Central memory CD8-positive, alpha-beta T cell (primary cell): Measurements from ENCODE around the gene TLE6.

Experiments used
- ATAC-seq: fragments of 150-1000 bp; cut with Tn5 transposase; replicated peaks from 2 replicates; pipeline ENCODE4 v1.10.0; 2022; ENCODE audit warnings: mild to moderate bottlenecking, moderate FRiP score, moderate number of reproducible peaks; ENCODE audit not compliant: poor library complexity, severe bottlenecking; ENCODE audit errors: extremely low read depth
- DNase-seq, 2 donors: peaks; one replicate each; pipeline ENCODE4 v3.0.0; 2021; ENCODE audit warnings: low spot score in 2 of 2
- H3K27ac Mint-ChIP-seq: one replicate; pipeline ENCODE4 v1.8.0; 2022; ENCODE audit warnings: low read depth, mild to moderate bottlenecking, moderate library complexity, mixed read lengths
- H3K27me3 Mint-ChIP-seq: one replicate; pipeline ENCODE4 v1.8.0; 2022; ENCODE audit warnings: mixed read lengths
- H3K36me3 Mint-ChIP-seq: one replicate; pipeline ENCODE4 v1.8.0; 2022; ENCODE audit warnings: mild to moderate bottlenecking, moderate library complexity, mixed read lengths; ENCODE audit not compliant: insufficient read depth
- H3K4me1 Mint-ChIP-seq: one replicate; pipeline ENCODE4 v1.8.0; 2022; ENCODE audit warnings: mixed read lengths
- H3K4me3 Mint-ChIP-seq: one replicate; pipeline ENCODE4 v1.8.0; 2022; ENCODE audit warnings: mild to moderate bottlenecking, moderate library complexity, mixed read lengths
- H3K9me3 Mint-ChIP-seq: one replicate; pipeline ENCODE4 v1.8.0; 2022; ENCODE audit warnings: mixed read lengths

TLE6 gene

DNA sequence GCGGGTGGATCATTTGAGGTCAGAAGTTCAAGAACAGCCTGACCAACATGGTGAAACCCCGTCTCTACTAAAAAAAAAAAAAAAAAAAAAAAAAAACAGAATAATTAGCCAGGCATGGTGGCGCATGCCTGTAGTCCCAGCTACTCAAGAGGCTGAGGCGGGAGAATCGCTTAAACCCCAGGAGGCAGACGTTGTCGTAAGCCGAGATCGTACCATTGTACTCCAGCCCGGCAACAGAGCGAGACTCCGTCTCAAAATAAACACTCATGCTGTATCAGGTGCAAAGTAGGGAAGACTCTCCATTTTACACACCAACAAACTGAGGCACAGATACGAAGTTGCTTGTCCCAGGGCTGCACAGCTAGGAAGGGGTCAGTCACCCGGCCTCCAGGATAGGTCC, 15.6 kb downstream of the TLE6 start:
- H3K27me3 Mint-ChIP-seq: peaks cover 11% of the 10 kb centered on the region
- ATAC-seq (no peak), DNase-seq (no peak)
- H3K27ac Mint-ChIP-seq: no peak overlapping the region
- no peaks in the 10 kb centered on the region for H3K36me3 Mint-ChIP-seq
- no peaks in the 10 kb centered on the region for H3K4me1 Mint-ChIP-seq
- H3K9me3 Mint-ChIP-seq: no peaks in the 10 kb centered on the region
- no peak overlapping the region for H3K4me3 Mint-ChIP-seq

GRCh38 chr19:2993579-2993978, 16.2 kb downstream of the TLE6 start:
- H3K9me3 Mint-ChIP-seq: no peaks in the 10 kb centered on the region
- no peak overlapping the region for H3K27ac Mint-ChIP-seq
- no peak for DNase-seq
- no peak for ATAC-seq
- H3K4me1 Mint-ChIP-seq: no peaks in the 10 kb centered on the region
- H3K27me3 Mint-ChIP-seq: peaks cover 6% of the 10 kb centered on the region
- no peaks in the 10 kb centered on the region for H3K36me3 Mint-ChIP-seq
- no peak overlapping the region for H3K4me3 Mint-ChIP-seq

DNA sequence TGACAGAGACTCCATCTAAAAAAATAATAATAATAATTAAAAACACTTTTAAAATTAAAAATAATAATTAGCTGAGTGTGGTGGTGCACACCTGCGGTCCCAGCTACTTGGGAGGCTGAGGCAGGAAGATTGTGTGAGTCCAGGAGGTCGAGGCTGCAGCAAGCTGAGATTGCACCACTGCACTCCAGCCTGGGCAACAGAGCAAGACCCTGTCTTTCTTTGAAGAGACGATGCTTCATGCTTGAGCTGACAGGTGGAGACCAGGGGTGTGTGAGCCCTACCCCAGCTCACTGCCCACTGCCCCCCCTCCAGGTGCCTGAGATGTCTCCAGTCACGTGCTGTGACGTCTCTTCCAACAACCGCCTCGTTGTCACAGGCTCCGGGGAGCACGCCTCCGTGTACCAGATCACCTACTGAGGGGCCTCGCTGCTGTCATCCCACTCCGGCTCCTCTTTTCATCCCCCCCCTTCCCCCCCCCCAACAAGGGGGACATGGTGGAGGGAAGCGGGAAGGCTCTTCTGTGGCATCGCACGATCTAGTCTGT, 17.3 kb downstream of the TLE6 start:
- Mint-ChIP-seq H3K4me1 (no peaks in the 10 kb centered on the region), H3K9me3 (no peaks in the 10 kb centered on the region), H3K27me3 (no peaks in the 10 kb centered on the region), H3K27ac (no peak overlapping the region), H3K4me3 (no peak overlapping the region), H3K36me3 (no peaks in the 10 kb centered on the region)
- DNase-seq (no peak), ATAC-seq (no peak)

DNA sequence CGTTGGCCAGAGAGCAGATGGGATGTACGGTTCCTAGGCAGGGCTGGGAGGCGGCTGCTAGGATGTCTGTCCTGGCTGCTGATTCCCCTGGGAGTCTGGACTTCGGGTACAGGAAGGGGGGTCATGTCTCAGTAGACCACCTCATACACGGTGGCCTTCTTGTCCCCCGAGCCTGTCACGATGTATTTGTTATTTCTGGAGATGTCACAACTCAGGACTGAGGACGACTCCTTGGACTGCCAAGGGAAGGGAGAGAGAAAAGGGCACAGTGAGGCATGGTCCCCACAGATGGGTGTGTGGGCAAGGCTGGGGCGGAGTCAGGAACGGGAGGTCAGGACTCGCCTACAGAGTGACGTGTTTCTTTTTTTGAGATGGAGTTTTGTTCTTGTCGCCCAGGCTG, 20.4 kb downstream of the TLE6 start:
- Mint-ChIP-seq H3K4me1 (no peaks in the 10 kb centered on the region), H3K27ac (no peak overlapping the region), H3K9me3 (no peaks in the 10 kb centered on the region), H3K36me3 (peaks cover 1% of the 10 kb centered on the region), H3K4me3 (no peak overlapping the region), H3K27me3 (no peaks in the 10 kb centered on the region)
- DNase-seq: no peak
- no peak for ATAC-seq

- Mint-ChIP-seq H3K4me1 (no peaks in the 10 kb centered on the region), H3K27me3 (no peaks in the 10 kb centered on the region), H3K27ac (no peak overlapping the region), H3K9me3 (no peaks in the 10 kb centered on the region), H3K36me3 (peaks cover 1% of the 10 kb centered on the region), H3K4me3 (no peak overlapping the region)
- no peak for ATAC-seq
- DNase-seq: no peak
These were observed 21.3 kb downstream of the TLE6 start for GRCh38 chr19:2998642-2999041.

DNA sequence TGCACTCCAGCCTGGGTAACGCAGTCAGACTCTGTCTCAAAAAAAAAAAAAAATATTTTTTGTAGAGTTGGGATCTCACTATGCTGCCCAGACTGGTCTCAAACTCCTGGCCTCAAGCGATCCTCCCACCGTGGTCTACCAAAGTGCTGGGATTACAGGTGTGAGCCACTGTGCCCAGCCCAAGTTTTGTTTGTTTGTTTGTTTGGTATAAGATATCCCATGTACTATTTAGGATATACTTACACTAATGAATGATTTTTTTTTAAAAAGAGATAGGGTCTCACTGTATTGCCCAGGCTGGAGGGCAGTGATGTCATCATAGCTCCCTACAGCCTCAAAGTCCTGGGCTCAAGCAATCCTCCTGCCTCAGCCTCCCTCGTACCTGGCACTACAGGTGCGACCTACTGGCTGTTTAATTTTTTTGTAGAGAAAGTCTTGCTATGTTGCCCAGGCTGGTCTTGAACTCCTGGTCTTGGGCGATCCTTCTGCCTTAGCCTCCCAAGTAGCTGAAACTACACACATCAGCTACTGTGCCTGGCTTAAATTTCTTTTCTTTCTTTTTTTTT, 24.0 kb downstream of the TLE6 start:
- no peak overlapping the region for H3K4me3 Mint-ChIP-seq
- H3K27ac Mint-ChIP-seq: no peak overlapping the region
- no peaks in the 10 kb centered on the region for H3K27me3 Mint-ChIP-seq
- no peaks in the 10 kb centered on the region for H3K9me3 Mint-ChIP-seq
- no peak for DNase-seq
- H3K36me3 Mint-ChIP-seq: peaks cover 1% of the 10 kb centered on the region
- H3K4me1 Mint-ChIP-seq: no peaks in the 10 kb centered on the region
- no peak for ATAC-seq

GRCh38 chr19:3003046-3003445, 25.7 kb downstream of the TLE6 start:
- H3K4me1 Mint-ChIP-seq: no peaks in the 10 kb centered on the region
- peaks cover 1% of the 10 kb centered on the region for H3K36me3 Mint-ChIP-seq
- H3K9me3 Mint-ChIP-seq: no peaks in the 10 kb centered on the region
- DNase-seq (no peak), ATAC-seq (no peak)
- H3K27ac Mint-ChIP-seq: no peak overlapping the region
- H3K4me3 Mint-ChIP-seq: no peak overlapping the region
- no peaks in the 10 kb centered on the region for H3K27me3 Mint-ChIP-seq

GRCh38 chr19:3004522-3004921, 27.2 kb downstream of the TLE6 start:
- Mint-ChIP-seq H3K9me3 (no peaks in the 10 kb centered on the region), H3K4me1 (no peaks in the 10 kb centered on the region), H3K27me3 (no peaks in the 10 kb centered on the region), H3K36me3 (peaks cover 3% of the 10 kb centered on the region), H3K27ac (no peak overlapping the region), H3K4me3 (no peak overlapping the region)
- no peak for DNase-seq
- ATAC-seq: no peak

DNA sequence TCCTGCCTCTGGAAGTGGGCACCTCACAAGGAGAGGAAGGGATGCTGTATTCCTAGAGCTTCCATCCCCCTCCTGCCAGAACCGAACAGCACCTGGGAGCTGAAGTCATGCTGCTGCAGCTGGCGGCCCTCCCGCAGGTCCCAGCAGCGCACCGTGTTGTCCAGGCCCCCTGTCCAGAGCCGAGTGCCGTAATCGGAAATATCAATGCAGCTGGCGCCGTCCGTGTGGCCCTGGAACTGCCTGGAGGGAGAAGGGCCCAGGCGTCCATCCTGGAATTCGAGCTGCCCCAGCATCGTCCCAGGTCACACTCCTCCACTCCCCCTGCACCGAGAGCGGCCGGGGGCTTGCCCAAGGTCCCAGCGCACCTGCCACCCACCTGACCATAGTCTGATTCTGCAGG, 28.0 kb downstream of the TLE6 start:
- Mint-ChIP-seq H3K36me3 (peaks cover 2% of the 10 kb centered on the region), H3K4me1 (no peaks in the 10 kb centered on the region), H3K27ac (no peak overlapping the region), H3K4me3 (no peak overlapping the region), H3K9me3 (no peaks in the 10 kb centered on the region), H3K27me3 (no peaks in the 10 kb centered on the region)
- no peak for ATAC-seq
- DNase-seq: no peak

DNA sequence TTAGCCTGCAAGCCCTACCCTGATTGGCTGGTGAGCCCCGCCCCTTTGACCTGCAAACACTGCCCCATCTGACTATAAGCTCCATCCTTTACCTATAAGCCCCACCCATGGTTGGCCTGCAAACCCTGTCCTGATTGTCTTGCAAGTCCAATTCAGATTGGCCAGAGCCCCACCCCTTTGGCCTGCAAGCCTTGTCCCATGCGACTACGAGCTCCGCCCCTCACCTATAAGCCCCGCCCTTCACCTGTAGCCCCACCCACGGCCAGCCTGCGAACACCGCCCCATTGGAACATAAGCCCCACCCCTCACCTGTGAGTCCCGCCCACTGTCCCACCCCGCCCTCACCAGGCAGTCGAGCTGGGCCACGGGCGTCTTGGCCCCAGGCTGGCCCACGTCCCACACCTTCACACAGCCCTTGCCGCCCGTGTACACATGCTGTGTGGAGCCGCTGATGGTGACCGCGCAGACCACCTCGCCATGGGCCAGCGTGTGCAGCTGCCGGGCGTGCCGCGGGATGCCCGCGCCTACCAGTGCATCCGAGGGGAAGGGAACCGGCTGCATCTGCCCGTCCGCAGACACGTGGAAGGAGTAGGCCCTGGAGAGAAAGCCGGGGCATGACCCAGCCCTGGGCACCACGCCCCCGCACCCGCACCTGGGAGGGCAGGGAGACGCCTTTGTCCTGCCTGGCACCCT, 28.9 kb downstream of the TLE6 start:
- no peaks in the 10 kb centered on the region for H3K9me3 Mint-ChIP-seq
- DNase-seq: no peak
- ATAC-seq: no peak
- H3K4me3 Mint-ChIP-seq: no peak overlapping the region
- no peak overlapping the region for H3K27ac Mint-ChIP-seq
- H3K4me1 Mint-ChIP-seq: no peaks in the 10 kb centered on the region
- peaks cover 2% of the 10 kb centered on the region for H3K36me3 Mint-ChIP-seq
- no peaks in the 10 kb centered on the region for H3K27me3 Mint-ChIP-seq

DNA sequence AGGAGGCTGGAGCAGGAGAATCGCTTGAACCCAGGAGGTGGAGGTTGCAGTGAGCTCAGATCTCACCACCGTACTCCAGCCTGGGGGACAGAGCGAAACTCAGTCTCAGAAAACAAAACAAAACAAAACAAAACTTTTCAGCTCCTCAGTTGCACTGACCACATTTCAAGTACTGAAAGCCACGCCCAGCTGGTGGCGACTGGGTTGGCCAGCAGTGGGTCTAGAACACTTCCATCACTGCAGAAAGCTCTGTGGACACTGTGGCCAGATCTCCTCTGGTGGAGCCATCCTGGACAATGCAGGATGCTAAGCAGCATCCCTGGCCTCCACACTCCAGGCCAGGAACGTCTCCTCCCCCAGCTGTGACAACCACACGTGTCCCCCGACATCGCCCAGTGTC, 30.6 kb downstream of the TLE6 start:
- Mint-ChIP-seq H3K9me3 (no peaks in the 10 kb centered on the region), H3K27me3 (no peaks in the 10 kb centered on the region), H3K4me1 (no peaks in the 10 kb centered on the region), H3K36me3 (peaks cover 2% of the 10 kb centered on the region), H3K4me3 (no peak overlapping the region), H3K27ac (no peak overlapping the region)
- DNase-seq: no peak
- no peak for ATAC-seq

DNA sequence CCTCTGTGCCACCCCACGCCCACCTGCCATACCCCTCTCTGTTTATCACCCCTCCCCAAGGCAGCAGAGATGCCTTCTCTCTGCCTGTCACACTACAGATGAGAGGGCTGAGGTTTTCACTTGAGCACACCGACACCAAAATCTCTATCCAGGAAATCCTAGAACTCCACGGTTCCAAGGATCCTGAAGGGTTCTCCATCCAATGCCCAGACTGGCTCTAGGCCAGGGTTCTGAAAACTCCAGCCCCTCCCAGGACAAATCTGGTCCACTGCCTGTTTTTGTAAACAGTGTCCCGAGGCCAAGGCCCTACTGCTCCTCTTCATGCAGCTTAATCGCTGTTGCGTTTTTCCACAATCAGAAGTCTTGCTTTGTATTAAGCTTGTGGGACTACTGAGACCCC, 31.6 kb downstream of the TLE6 start:
- ATAC-seq (no peak), DNase-seq (no peak)
- H3K36me3 Mint-ChIP-seq: peaks cover 2% of the 10 kb centered on the region
- no peaks in the 10 kb centered on the region for H3K27me3 Mint-ChIP-seq
- no peaks in the 10 kb centered on the region for H3K4me1 Mint-ChIP-seq
- H3K27ac Mint-ChIP-seq: no peak overlapping the region
- H3K9me3 Mint-ChIP-seq: no peaks in the 10 kb centered on the region
- no peak overlapping the region for H3K4me3 Mint-ChIP-seq

GRCh38 chr19:3010871-3011270, 33.5 kb downstream of the TLE6 start:
- Mint-ChIP-seq H3K27me3 (no peaks in the 10 kb centered on the region), H3K27ac (no peak overlapping the region), H3K4me3 (no peak overlapping the region), H3K36me3 (peaks cover 3% of the 10 kb centered on the region), H3K9me3 (no peaks in the 10 kb centered on the region), H3K4me1 (no peaks in the 10 kb centered on the region)
- no peak for ATAC-seq
- no peak for DNase-seq
